Occipital lobe (tissue), 2 donors: ENCODE data around the gene CCDC71. TPM values are rescaled to one million over a fixed set of nuclear protein-coding genes. Genes with fewer than 3 reads are reported as not detected.

ENCODE experiments used
- DNase-seq: peaks from one replicate; lab custom pipeline; 2025; lab: John Stamatoyannopoulos, UW
- total RNA-seq: library from RNA; depleted of rRNA; stranded (reverse); fragments of >200 nt; gene quantifications from one replicate; pipeline ENCODE4 v1.2.3, GENCODE V29; 2014

Gene CCDC71
- total RNA-seq = 18.6 TPM

DNA sequence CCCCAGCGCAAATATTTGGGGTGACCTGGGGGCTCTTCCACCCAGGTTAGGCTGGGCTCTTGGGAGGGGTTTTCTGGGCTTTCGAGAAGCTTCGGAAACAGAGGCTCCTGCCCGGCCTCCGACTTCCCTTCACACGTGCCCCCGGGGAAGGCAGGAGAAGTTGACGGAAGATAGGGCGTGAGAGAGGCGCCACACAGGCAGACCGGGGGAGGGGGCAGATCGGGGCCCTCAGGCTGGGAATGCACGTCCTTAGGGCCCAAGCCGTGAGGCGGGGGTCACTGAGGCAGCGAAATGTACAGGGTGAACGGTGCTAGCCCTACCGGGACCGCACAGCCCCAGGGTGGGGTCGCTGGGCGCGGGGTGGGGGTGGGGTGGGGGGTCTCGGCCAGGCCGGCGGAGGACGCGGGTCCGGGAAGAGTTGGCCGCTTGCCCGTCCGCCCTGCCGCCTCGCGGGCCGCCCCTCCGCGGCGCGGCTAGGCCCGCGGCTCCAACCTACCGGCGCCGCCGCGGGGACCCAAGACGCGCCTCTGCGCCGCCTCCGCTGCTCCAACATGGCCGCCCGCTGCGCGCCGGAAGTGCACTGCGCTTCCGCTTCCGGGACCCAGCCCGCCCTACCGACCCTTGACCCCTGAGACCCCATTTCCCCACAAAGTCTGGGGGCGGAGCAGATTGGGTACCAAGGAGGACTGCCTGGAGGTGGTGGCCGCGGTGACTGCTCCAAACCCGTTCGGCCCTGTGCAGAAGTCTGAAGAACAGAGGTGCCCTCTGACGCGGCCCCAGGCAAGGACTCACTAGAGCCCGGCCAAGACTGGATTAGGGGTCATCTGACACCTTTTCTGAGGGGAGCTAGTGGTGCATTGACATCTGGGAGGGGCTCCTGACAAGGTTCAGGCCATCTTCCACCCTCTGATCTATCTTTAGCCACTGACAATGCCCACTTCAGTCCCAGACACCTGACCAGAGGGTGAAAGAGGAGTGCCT is at the start of gene CCDC71:
Gene CCDC71 (minus strand): TSS at position 561 of the 981 bp plus-strand sequence. CDS start 2,123 bp downstream, outside the sequence.
- DNase-seq = peak; percentile 61

DNA sequence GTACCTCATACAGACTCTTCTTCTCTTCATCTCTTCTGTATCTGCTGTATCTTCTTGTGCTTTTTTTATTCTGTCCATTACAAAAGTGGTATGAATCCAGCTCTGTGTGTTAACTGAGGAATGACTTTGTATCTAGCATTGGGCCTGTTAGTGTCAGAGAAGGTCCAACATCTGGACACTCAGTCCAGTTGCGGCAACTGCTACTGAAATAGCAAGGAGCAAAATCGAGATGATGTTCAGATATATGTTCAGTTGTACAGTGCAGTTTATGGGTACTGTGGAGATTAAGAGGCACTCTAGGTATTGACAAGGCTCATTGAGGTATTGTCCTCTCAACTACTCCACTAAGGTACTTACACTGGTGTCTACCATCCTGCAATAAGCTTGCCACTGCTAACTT is 47.9 kb upstream of the CCDC71 start:
- no peak for DNase-seq

DNA sequence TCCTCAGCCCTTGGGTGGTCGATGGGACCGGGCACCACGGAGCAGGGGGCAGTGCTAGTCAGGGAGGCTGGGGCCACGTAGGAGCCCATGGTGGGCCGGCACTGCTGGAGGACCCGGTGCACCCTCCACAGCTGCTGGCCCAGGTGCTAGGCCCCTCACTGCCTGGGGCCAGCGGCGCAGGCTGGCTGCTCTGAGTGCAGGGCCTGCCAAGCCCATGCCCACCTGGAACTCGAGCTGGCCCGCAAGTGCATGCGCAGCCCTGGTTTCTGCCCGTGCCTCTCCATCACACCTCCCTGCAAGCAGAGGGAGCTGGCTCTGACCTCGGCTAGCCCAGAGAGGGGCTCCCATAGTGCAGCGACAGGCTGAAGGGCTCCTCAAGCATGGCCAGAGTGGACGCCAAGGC is 47.4 kb upstream of the CCDC71 start:
- no peak for DNase-seq

DNA sequence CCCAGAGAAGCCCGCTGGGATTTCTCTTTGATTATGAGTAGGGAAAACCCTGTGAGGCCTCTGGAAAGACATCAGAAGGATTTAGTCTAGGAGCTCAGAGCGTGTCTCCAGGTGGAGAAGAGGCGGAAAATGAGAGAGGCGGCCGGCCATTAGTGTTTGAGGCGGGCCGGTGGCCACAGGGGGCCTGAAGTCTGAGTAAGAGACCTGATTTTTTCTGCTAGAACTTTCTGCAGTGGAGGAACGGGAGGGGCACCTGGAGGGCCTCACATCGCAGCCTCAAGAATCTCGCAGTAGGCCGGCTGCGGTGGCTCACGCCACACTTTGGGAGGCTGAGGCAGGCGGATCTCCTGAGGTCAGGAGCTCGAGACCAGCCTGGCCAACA is 33.8 kb upstream of the CCDC71 start:
- no peak for DNase-seq

DNA sequence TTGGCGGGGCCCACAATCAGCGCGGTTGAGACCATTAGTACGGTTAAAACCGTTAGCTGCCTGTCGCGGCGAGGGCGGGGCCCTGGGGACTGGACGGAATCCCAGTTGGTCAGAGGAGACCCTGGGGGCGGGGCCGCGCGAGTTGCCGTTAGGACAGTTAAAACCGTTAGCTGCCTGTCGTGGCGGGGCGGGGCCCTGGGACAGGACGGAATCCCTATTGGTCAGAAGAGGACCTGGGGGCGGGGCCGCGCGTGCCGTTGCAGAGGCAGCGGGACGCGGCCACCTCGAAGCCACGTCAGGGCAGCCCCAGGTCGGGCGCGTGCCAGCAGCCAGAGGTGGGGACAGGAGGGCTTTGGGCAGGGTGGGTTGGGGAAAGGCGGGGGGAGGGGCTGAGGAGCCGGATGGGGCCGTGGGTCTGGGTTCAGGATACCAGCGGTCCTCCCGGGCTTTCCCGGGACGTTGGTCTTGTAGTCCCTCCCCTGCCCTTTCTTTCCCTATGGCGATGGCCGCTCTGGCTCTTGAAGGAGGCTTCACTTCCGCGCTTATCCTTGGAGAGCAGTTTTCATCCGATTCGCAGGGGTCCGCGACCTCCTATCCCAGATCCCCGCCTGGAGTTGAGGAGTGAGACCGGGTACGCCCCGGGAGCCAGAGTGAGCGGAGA is 33.2 kb upstream of the CCDC71 start:
- DNase-seq = peak; percentile 23

DNA sequence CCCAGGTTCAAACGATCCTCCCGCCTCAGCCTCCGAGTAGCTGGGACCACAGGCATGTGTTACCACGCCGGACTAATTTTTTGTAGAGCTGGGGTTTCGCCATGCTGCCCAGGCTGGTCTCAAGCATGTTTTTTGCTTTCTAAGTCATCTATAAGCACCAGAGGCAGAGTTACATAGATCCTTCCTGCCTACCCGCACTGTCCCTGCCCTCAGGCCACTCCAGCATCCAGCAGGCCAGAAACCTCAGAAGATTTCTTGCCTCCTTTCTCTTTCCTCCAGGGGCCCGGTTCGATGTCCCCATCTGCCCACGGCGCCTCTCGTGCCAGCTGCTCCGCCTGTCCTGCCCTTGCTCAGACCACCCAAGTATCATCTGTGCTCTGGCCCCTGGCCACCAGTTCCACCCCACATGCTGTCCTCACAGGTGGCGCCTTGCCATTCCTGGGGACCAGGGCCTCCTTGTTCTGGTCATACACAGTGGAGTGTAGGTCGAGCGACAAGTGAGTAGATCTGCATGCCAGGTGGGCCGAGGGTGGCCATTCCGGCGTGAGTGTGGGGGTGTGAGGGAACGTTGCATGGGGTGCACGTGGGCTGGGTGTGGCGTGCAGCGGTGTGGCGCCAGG is 32.6 kb upstream of the CCDC71 start:
- no peak for DNase-seq

DNA sequence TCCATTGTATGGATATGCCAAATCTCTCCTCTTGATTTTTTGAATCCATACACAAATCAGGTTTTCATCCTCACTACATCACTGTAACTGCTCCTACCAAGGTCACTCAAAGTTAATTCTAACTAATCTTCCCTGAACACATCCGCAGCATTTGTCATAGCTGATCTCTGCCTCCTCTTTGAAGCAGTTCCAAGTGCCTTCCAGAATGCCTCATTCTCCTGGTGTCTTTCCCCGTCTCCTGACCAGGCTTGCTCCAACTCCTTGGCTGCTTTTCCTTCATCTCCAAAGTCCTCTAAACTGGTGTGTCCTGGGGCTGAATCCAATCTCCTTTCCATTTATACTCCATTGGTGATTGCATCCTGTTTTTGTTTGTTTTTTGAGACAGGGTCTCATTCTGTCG is 32.0 kb upstream of the CCDC71 start:
- DNase-seq = no peak

DNA sequence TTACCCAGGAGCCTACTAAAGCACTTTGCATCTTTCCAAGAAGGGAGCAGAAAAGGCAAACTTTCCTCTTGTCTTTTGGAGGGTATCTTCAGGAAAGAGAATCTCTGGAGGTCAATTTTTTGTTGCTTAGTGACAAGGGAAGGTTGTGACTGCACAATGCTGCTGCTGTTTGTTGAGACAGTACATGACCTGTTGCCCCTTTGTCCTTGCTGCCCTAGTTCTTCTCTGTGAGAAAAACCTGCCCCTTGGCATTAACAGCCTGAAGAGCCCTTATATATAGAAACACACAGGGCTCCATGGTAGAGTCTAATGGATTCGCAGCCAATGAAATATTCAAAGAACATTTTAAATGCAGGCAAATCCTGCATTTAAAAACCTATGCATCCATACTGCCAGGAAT is 25.6 kb upstream of the CCDC71 start:
- no peak for DNase-seq

DNA sequence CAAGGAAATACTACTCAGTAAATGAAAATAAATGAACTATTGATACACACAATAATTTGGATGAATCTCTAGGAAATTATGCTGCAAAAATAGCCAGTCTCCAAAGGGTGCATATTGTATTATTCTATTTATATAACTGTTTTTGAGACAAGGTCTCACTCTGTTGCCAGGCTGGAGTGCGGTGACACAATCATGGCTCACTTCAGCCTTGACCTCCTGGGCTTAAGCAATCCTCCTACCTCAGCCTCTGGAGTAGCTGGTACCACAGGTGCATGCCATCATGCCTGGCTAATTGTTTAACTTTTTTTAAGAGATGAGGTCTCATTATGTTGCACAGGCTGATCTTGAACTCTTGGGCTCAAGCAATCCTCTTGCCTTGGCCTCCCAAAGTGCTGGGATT is 17.7 kb upstream of the CCDC71 start:
- DNase-seq = no peak

DNA sequence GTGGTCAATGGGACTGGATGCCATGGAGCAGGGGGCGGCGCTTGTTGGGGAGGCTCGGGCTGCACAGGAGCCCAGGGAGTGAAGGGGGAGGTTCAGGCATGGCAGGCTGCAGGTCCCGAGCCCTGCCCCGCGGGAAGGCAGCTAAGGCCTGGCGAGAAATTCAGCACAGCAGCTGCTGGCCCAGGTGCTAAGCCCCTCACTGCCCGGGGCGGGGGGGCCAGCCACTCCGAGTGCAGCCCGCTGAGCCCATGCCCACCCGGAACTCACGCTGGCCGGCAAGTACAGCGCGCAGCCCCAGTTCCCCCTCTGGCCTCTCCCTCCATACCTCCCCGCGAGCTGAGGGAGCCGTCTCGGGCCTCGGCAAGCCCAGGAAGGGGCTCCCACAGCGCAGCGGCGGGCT is 16.6 kb upstream of the CCDC71 start:
- DNase-seq = no peak

DNA sequence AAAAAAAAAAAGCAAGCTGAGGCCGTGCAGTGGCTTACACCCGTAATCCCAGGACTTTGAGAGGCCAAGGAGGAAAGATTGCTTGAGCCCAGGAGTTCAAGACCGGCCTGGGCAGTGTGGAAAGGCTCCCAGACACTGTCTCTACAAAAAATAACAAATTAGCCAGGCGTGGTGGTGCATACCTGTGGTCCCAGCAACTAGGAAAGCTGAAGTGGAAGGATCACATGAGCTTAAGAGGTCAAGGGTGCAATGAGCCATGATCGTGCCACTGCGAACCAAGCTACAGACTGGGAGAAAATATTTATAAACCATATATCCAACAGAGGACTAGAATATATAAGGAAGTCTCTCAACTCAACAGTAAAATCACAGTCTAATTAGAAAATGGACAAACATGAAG is 15.2 kb upstream of the CCDC71 start:
- DNase-seq = no peak

DNA sequence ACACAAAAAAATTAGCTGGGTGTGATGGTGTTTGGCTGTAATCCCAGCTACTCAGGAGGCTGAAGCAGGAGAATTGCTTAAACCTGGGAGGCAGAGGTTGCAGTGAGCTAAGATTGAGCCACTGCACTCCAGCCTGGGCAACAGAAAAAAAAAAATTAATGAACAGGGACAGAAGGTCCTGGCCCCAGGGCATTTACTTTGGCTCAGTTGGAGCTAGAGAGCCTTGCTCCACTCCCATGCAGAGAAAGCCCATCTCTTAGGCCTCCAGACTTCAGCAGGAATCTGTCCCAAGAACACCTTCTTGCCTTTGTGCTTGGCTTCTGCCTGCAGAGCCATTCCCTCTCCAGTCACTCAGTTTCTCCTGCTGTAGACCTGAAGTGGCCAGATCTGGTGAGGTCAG is 14.0 kb upstream of the CCDC71 start:
- DNase-seq = no peak

DNA sequence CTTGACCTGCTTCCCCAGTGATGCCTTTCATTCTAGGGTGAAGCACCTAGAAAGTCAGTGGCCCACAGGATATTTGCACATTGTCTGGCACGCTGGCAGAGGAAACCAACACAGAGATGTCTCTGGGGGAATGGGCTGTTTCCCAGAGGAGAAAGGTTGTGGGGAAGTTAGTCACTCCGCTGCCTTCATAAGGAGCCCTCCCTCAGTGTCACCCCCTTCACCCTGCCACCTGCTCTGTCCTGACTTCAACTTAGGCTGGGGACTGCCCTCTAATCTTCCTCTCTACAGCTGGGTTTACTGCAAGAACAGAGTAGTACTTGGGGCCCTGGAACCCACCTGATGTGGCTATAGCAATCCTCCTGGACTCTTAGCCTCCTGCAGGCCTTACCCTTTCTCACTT is 10.9 kb upstream of the CCDC71 start:
- DNase-seq = no peak

DNA sequence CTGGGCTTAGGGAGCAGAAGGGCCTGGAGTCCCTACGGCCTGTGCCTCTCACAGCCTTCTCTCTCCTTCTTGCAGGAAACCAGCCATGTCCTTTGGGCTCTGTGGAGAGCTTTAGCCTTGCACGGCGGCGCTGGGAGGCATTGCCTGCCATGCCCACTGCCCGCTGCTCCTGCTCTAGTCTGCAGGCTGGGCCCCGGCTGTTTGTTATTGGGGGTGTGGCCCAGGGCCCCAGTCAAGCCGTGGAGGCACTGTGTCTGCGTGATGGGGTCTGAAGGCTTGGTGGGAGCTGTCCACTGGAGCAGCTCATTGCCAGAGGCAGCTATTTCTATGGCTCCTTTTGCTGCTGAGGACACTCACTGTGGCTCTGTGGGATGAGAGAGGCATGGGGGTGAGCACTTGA is 9.4 kb upstream of the CCDC71 start:
- DNase-seq = no peak

DNA sequence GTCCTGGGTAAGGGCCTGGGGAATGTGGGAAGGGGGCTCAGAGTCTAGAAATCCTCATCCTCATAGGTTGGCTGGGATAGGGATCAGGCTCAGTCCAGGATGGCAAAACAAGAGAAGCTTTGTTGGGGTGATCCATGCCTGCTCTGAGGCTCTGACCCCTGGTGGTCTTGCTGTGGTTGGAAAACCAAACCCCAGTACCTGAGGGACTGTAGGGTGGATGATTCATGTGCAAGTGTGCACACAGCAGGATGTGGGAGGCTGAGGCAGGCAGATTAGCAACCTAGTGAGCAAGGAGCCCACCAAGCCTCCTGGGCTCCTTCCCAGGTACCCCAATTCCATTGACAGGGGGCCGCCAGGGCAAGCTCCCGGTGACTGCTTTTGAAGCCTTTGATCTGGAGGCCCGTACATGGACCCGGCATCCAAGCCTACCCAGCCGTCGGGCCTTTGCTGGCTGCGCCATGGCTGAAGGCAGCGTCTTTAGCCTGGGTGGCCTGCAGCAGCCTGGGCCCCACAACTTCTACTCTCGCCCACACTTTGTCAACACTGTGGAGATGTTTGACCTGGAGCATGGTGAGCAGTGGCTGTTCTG is 8.4 kb upstream of the CCDC71 start:
- no peak for DNase-seq

DNA sequence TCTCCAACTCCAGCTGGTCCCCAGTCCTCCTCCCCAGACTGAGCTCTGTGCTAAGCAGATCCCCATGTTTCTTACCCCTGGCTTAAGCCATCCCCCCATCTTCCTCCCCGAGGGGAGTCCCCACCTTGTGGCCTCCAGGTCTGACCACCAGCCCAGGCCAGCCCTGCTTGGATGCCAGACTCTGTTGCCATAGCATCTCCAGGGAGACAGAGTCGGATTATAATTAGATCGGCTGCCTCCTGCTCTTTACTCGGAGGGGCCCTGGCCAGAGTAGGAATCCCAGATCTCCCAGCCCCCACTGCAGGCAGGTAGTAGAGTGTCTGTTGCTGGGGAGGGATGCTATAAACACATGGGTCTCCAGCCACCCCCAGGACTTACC is 7.7 kb upstream of the CCDC71 start:
- no peak for DNase-seq

DNA sequence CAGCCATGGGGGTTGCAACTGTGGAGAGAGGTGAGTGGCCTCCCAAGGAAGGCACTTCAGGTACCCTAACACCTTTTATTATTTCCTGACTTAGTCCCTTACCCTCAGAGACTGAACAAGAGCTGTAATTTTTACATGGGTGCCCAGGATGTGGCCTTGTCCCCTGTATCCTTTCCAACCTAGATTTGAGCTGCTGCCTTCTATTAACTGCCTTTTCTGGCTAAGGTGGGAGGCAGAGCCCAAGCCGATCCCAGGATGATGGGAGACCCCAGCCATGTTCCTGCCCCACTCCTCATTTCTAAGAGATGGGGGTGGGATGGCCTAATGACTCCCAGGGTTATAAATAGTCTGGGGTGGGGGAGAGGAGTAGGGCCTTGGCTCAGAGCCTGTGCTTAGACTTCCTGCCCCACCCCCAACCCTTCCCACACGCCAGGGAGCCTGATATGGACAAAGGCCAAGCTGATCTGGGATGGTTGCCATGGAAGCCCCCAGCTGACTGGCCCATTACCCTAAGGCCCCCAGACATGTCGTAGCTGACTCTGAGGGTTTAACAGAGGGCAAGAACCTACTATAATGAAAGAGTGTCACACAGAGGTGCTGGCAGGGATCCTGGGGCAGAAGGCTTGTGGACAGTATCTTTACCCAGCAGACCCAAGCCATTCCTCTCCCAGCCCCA is 7.1 kb upstream of the CCDC71 start:
- DNase-seq = no peak

DNA sequence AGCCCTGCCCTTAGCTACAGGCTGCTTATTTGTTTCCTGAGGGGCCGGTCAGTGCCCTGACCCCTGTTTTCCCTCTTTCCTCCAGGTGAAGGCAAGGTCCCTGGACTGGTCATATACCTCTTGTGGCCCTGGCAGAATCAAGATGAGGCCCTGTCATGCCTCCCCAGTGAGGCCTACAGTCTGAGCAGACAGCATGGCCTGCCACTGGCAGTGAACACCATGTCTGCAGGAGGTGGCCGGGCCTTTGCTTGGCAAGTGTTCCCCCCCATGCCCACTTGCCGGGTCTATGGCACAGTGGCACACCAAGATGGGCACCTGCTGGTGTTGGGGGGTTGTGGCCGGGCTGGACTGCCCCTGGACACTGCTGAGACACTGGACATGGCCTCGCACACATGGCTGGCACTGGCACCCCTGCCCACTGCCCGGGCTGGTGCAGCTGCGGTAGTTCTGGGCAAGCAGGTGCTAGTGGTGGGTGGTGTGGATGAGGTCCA is 6.5 kb upstream of the CCDC71 start:
- no peak for DNase-seq

DNA sequence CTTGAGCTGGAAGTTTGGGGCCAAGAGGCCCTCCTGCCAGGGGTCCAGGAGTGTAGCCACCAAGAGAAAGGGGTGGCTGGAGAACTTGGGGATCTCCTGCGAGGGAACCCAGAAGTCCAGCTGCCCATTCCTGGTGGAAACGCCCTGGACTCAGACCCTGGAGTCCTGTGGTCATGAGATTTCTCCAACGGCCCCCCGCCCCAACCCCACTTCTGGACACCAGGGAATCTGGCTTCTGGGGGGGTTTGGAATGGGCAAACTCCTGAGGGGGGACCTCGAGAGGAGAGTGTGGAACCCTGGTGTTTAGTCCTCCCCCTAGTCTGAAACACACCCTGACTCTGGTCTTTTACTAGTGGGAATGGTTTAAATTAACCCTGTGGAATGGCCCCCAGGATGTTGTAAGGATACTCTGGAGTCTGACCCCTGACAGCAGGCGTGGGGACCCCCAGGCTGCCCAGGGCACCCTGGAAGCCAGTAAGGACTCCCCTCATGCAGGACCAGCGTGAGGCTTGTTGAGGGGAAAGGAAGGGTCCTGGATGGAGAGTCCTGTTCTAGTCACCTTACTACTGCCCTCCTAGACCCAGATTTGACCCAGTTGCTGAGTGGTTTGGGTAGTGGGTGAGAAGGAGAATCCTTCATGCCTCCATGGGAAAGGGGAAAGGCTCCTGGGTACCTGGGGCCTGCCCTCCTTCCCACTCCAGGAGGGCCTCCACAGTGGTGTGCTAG is 5.8 kb upstream of the CCDC71 start:
- no peak for DNase-seq

DNA sequence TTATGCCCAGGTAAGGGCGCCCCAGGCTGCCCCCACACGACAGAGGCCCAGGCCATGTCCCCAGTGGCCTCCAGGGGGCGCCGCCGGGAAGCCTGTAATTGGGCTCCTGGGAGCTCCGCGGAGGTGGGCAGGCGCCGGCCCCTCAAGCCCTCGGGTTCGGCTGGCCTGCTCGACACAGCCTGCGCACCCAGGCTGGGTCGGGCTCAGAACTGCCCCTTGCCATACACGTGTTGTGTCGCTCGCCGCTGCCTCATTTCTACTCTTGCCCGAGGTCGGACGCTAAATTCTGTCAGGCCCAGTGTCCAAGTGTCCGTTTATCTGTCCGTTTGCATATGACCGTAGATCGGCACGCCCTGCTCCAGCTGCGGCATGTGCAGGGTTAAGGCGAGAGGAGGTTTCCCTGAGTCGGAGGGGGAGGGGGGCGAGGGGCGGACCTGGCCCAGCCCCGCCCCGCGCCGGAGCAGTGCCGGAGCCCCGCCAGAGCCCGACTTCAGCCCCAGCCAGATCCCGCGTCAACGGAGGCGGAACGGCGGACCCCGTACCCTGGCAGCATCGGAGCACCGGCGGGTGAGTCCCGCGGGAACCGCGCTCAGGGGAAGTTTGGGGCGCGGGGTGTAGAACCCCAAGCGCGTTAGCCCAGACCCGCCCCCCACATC is 5.1 kb upstream of the CCDC71 start, which contains the start of gene KLHDC8B:
Gene KLHDC8B (plus strand): TSS at position 480 of the 656 bp plus-strand sequence. CDS start 1,172 bp downstream, outside the sequence.
- DNase-seq = peak; percentile 39
